ENCODE results near the gene ST14.

GRCh38 chr11:130188047-130188446, 28.5 kb downstream of the ST14 start:
- no peak for TF ChIP-seq POLR2AphosphoS5 (IDR thresholded peaks at IDR 0.05)
- TF ChIP-seq, protein P1, sequence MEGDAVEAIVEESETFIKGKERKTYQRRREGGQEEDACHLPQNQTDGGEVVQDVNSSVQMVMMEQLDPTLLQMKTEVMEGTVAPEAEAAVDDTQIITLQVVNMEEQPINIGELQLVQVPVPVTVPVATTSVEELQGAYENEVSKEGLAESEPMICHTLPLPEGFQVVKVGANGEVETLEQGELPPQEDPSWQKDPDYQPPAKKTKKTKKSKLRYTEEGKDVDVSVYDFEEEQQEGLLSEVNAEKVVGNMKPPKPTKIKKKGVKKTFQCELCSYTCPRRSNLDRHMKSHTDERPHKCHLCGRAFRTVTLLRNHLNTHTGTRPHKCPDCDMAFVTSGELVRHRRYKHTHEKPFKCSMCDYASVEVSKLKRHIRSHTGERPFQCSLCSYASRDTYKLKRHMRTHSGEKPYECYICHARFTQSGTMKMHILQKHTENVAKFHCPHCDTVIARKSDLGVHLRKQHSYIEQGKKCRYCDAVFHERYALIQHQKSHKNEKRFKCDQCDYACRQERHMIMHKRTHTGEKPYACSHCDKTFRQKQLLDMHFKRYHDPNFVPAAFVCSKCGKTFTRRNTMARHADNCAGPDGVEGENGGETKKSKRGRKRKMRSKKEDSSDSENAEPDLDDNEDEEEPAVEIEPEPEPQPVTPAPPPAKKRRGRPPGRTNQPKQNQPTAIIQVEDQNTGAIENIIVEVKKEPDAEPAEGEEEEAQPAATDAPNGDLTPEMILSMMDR (IDR thresholded peaks at IDR 0.05) = no peak
